A673 (cell line): ENCODE results near the gene SCRN2. TPM values are rescaled to one million over a fixed set of nuclear protein-coding genes. Genes with fewer than 3 reads are reported as not detected.

Experiments
- BruUV-seq: library from RNA; stranded (reverse); fragments of 400-500 nt; replicated peaks from 2 replicates; lab custom pipeline; 2021; lab: Mats Ljungman, UMichigan
- CTCF ChIA-PET: fragments of 300-600 bp; sonication (Branson Sonifier 250); formaldehyde crosslinking; loops from one replicate; lab custom pipeline; 2022; ENCODE audit warnings: antibody characterized with exemption; lab: Charles Lee
- POLR2A ChIA-PET: fragments of 300-600 bp; sonication (Branson Sonifier 250); formaldehyde crosslinking; loops from one replicate; lab custom pipeline; 2022; ENCODE audit warnings: antibody characterized with exemption; ENCODE audit not compliant: low non-redundant PET; lab: Charles Lee
- DNase-seq: peaks from one replicate; pipeline ENCODE4 v3.0.0-alpha.2; 2015; ENCODE audit warnings: low spot score
- H3K27ac ChIP-seq: fragments of 200-600 bp; sonication (generic); 2 replicates; pipeline ENCODE4 v1.5.1; 2016; ENCODE audit warnings: mixed run types, low read depth, mild to moderate bottlenecking, mixed read lengths, antibody characterized with exemption, low read length; ENCODE audit not compliant: poor library complexity, severe bottlenecking
- H3K27me3 ChIP-seq: fragments of 200-600 bp; sonication (generic); replicated peaks from 2 replicates; pipeline ENCODE4 v1.6.1; 2017; ENCODE audit warnings: mixed run types, low read depth, mild to moderate bottlenecking, mixed read lengths, antibody characterized with exemption, low read length; ENCODE audit not compliant: insufficient read depth, poor library complexity
- H3K36me3 ChIP-seq: fragments of 200-600 bp; sonication (generic); 2 replicates; pipeline ENCODE4 v1.6.1; 2016; ENCODE audit warnings: mixed run types, mild to moderate bottlenecking, mixed read lengths, antibody characterized with exemption, low read length; ENCODE audit not compliant: insufficient read depth, poor library complexity, severe bottlenecking
- H3K4me1 ChIP-seq: fragments of 200-600 bp; sonication (generic); 2 replicates; pipeline ENCODE4 v1.6.1; 2017; ENCODE audit warnings: mixed run types, mild to moderate bottlenecking, mixed read lengths, antibody characterized with exemption, low read length; ENCODE audit not compliant: insufficient read depth, poor library complexity, severe bottlenecking
- H3K4me3 ChIP-seq: fragments of 200-600 bp; sonication (generic); 2 replicates; pipeline ENCODE4 v1.5.1; 2016; ENCODE audit warnings: low read depth, mixed run types, mild to moderate bottlenecking, mixed read lengths, low read length; ENCODE audit not compliant: poor library complexity, severe bottlenecking
- H3K9me3 ChIP-seq: fragments of 200-600 bp; sonication (generic); 2 replicates; pipeline ENCODE4 v1.6.1; 2016; ENCODE audit warnings: mixed run types, low read depth, mild to moderate bottlenecking, mixed read lengths, antibody characterized with exemption, low read length; ENCODE audit not compliant: poor library complexity, severe bottlenecking
- EZH2 ChIP-seq: fragments of 200-600 bp; sonication (generic); IDR thresholded peaks from 2 replicates; pipeline ENCODE4 v1.6.1; 2017; ENCODE audit warnings: borderline replicate concordance, low read depth, mild to moderate bottlenecking, mixed read lengths, antibody characterized with exemption, low read length; ENCODE audit not compliant: poor library complexity, severe bottlenecking
- intact Hi-C: fragments of 100-400 bp; cut with micrococcal nuclease; formaldehyde crosslinking; loops from one replicate; pipeline ENCODE4 v1.10.0; 2022; ENCODE audit not compliant: unreplicated experiment
- total RNA-seq: library from RNA; stranded (reverse); gene quantifications from 2 replicates; pipeline ENCODE4 v1.2.3, GENCODE V29; 2021
- TF ChIP-seq, protein P1 (sequence below): fragments of 300-800, 200-600 bp; sonication (generic); conservative IDR thresholded peaks from 2 replicates; pipeline ENCODE4 v1.5.1; 2017; ENCODE audit warnings: low read depth, mild to moderate bottlenecking, antibody characterized with exemption, low read length, moderate library complexity, mixed read lengths

Gene SCRN2
- total RNA-seq, 1 experiment from 2014 or later = 6.2 TPM

DNA sequence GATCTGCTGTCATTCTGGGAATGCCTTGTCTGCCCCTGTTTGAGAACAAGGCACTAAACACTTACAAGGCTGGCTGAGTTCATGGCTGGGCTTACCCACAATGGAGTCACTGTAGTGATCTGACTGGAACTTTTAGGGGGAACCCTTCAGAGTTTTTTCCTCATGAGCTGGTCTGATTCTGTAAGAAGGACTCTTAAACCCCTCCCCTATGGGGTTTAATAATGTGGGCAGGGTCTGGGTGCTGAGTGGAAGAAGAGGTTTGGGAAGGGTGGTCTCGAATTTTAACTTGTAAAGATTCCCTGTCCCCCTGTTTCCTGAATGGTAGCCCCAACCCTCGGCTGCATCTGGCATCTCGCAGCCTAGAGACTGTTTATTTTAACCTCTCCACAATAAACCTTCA lies 50.0 kb downstream of the SCRN2 start:
- no peak for DNase-seq
- Histone ChIP-seq H3K9me3 (no peaks in the 10 kb centered on the region), H3K27me3 (peaks cover 48% of the 10 kb centered on the region), H3K27ac (no peak overlapping the region), H3K4me1 (no peaks in the 10 kb centered on the region), H3K4me3 (no peak overlapping the region), H3K36me3 (no peaks in the 10 kb centered on the region)
- TF ChIP-seq, protein P1, sequence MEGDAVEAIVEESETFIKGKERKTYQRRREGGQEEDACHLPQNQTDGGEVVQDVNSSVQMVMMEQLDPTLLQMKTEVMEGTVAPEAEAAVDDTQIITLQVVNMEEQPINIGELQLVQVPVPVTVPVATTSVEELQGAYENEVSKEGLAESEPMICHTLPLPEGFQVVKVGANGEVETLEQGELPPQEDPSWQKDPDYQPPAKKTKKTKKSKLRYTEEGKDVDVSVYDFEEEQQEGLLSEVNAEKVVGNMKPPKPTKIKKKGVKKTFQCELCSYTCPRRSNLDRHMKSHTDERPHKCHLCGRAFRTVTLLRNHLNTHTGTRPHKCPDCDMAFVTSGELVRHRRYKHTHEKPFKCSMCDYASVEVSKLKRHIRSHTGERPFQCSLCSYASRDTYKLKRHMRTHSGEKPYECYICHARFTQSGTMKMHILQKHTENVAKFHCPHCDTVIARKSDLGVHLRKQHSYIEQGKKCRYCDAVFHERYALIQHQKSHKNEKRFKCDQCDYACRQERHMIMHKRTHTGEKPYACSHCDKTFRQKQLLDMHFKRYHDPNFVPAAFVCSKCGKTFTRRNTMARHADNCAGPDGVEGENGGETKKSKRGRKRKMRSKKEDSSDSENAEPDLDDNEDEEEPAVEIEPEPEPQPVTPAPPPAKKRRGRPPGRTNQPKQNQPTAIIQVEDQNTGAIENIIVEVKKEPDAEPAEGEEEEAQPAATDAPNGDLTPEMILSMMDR = no peak
- no peak for TF ChIP-seq EZH2
- ChIA-PET CTCF (no interaction called here), POLR2A (no interaction called here)
- no TSS peak for BruUV-seq
- intact Hi-C loops = no loop called here

DNA sequence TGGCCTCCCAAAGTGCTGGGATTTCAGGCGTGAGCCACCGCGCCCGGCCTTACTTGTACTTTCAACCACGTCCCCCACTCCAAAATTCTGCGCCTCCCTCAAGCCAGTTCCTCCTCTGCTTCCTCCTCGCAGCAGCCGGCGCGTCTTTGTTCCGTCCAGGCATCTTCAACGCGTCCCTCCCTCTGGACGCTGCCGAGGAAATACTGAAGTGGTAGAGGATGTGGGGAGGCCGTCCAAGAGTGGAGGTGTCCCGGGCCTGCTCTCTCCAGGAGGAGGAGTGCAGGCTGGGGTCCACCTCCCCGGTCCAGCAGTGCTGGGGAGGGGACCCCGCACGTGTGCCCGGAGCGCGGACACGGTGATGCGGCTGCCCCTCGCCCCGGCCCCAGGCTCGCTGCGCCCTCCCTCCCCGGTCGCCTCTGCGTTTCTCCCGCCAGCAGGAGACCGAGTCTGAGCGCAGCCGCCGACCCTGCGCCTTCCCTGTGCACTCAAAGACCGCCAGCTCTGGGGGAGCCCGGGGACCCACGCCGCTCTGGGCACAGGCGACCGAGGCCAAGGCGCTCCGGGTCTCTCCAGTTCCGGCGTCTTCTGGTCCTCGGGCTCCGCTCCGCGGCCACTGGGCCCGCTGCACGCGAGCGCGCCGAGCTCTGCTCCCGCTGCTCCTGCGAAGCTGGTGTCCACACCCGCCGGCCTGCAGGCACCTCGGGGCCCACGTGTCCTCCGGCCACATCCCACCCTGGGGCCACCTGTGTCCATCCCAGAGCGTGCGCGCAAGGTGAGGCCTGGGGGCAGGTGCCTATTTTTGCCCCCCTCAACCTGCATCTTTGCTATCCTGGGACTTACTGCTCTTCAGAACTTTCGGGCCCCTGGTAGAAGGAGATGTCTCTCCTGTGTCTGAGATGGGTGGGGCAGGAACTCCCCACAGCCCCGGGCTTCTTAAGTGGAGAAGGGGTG lies 51.2 kb downstream of the SCRN2 start:
- Histone ChIP-seq H3K9me3 (no peaks in the 10 kb centered on the region), H3K4me3 (peak overlapping the region; percentile 31), H3K27me3 (peaks cover 48% of the 10 kb centered on the region), H3K27ac (no peak overlapping the region), H3K36me3 (no peaks in the 10 kb centered on the region), H3K4me1 (no peaks in the 10 kb centered on the region)
- ChIA-PET POLR2A (no interaction called here), CTCF (no interaction called here)
- peak; percentile 30 for DNase-seq
- TF ChIP-seq, protein P1 = peak; percentile 34
- TF ChIP-seq EZH2 = no peak
- BruUV-seq = no TSS peak
- intact Hi-C loops = no loop called here

Other genes starting within 250 kb of the SCRN2 start
- gene KPNB1, start 191.4 kb downstream of the SCRN2 start, total RNA-seq = 429 and 452 TPM in 2 replicates
- 21.1 and 25.3 TPM in 2 replicates for gene TBKBP1, start 147.1 kb downstream of the SCRN2 start, total RNA-seq
- not detected in 2 replicates for gene TBX21, start 108.0 kb downstream of the SCRN2 start, total RNA-seq
- 9.1 TPM in 2 replicates for gene OSBPL7, start 19.5 kb downstream of the SCRN2 start, total RNA-seq
- 30.5 and 42.0 TPM in 2 replicates for gene MRPL10, start 9.7 kb downstream of the SCRN2 start, total RNA-seq
- gene LRRC46, start 9.6 kb downstream of the SCRN2 start, total RNA-seq = 1.1 and 1.3 TPM in 2 replicates
- 0.15 and 0.66 TPM in 2 replicates for gene SP6, start 9.9 kb upstream of the SCRN2 start, total RNA-seq
- 19.5 and 29.1 TPM in 2 replicates for gene SP2, start 55.0 kb upstream of the SCRN2 start, total RNA-seq
- gene PNPO, start 100.3 kb upstream of the SCRN2 start, total RNA-seq = 12.3 and 14.6 TPM in 2 replicates
- gene PRR15L, start 116.6 kb upstream of the SCRN2 start, total RNA-seq = not detected in 2 replicates
- gene CDK5RAP3, start 129.8 kb upstream of the SCRN2 start, total RNA-seq = 172 and 204 TPM in 2 replicates
- gene COPZ2, start 196.5 kb upstream of the SCRN2 start, total RNA-seq = 2.3 TPM in 1 of 2 replicates, not detected in the other
- gene NFE2L1, start 207.1 kb upstream of the SCRN2 start, total RNA-seq = 149 and 168 TPM in 2 replicates